ENCODE results near the gene TMPRSS7.
"Not testable (repeated sequence)": the region's sequence is repeated elsewhere in the genome, so short reads cannot be mapped to it uniquely, and the experiment has no call there.

TMPRSS7 gene

GRCh38 chr3:112012205-112012992 lies 22.1 kb upstream of the TMPRSS7 start:
- DNase-seq, result no peak

DNA sequence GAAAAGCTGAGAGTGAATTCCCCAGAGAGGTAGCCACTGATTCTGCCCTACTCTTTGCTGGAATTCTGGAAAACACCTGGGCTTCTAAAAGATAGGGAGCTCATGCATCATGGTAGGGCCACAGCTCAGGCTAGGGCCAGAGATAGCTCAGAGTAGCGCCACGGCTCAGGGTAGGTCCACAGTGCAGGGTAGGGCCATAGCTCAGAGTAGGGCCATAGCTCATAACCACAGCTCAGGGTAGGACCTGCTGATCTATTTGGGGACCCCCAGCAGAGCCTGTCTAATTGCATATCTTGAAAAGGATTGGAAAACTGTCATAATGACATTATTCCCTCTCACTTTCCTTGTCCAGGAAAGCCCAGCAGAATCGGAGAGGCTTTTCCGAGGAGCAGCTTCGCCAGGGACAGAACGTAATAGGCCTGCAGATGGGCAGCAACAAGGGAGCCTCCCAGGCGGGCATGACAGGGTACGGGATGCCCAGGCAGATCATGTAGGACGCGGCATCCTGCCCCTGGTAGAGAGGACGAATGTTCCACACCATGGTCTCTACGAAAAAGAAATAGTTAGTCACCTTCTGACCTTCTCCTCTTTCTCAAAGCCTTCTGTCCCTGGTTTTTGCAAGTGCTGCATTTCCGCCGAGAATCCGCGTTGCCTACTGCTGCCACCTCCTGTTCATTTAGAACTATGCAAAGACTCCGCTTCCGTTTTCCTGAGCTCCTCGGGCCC lies 21.3 kb upstream of the TMPRSS7 start:
- DNase-seq, result no peak

GRCh38 chr3:112013784-112014143 lies 20.8 kb upstream of the TMPRSS7 start:
- no peak for DNase-seq

DNA sequence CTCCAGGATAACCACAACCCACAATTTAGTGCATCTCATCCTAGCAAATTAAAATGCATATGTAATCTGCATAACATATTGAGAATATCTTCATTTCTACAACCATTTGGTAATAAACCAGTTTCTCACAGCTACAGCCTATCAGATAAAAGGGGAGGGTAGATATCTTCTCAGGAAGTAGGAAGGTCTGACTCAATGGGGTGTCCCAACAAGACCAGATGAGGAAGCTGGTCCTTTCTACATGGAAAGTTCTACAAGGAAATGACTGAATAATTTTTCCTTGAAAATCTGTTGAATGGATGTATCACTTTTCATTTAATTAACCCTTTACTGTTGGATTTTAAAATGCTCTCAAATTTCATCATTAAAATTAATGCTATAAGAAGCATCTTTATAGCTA lies 17.4 kb upstream of the TMPRSS7 start:
- no peak for DNase-seq

DNA sequence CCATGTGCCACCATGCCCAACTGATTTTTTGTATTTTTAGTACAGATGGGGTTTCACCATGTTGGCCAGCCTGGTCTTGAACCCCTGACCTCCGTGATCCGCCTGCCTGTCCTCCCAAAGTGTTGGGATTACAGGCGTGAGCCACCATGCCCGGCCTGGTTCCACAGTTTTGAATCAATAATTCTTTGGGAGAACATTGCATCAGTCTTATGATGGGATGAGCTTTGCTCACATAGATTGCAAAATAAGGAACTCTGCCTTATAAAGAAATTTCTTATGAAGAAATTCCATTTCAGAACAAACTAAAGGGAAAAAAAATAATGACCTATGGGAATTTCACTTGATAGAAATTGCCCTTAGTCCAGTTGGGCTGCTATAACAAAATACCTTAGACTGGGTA lies 15.8 kb upstream of the TMPRSS7 start:
- DNase-seq, result no peak

- no peak for DNase-seq
Observed at GRCh38 chr3:112019716-112020115, 14.8 kb upstream of the TMPRSS7 start.

GRCh38 chr3:112020674-112021085 lies 13.9 kb upstream of the TMPRSS7 start:
- DNase-seq, result no peak

GRCh38 chr3:112027142-112027541 lies 7.4 kb upstream of the TMPRSS7 start:
- DNase-seq, result no peak

- DNase-seq, result no peak
Observed at GRCh38 chr3:112027826-112028225, 6.7 kb upstream of the TMPRSS7 start.

GRCh38 chr3:112030901-112031300 lies 3.6 kb upstream of the TMPRSS7 start:
- no peak for DNase-seq

DNA sequence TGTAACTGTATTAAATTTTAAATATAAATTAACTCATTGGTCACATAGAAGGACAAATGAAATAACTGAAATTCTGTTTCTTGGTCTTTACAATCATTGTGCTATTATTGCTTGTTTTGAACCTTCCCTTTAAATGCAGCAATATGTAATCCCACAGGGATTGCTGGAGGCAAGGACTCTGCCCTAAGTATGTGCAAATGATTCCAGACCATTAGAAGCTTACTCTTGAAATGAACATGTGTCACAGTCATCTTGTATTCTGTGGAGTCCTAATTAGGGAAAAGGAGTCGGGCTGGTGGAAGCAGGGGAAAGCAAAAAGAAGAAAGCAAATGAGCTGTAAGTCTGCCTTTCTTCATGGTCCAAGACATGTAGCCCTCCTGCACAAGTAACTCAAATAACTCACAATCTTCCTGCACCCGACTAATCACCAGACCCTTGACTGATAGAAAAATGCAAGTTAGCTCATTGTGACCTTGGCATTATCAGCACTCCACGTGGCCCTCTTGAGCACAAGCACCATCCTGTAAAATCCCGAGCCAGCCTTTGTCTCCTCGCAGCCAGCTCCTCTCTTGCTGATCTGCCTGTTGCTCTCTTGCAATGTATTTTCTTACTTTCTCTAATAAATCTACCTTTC lies 2.3 kb upstream of the TMPRSS7 start:
- DNase-seq, result no peak

GRCh38 chr3:112035241-112035640 lies 705 bp downstream of the TMPRSS7 start:
- no peak for DNase-seq

GRCh38 chr3:112037194-112037593 lies 2.7 kb downstream of the TMPRSS7 start:
- DNase-seq, result not testable (repeated sequence)

DNA sequence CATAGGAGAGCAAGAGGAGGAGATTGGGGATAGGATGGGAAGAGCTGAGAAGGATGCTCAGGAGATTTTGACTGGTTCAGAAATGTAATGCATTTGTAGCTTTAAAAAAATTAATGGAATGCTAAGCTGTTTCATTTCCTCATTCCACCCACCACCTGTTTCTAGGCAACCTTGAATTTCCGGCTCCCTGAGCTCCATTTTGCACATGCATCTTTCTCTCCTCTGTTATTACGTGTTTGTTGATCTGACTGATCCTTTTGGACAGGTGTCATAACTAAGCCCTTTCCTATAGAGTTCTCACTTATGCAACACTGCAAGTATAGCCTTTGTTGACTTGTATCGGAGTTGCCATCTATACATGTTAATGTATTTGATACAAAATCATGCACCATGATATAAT lies 4.3 kb downstream of the TMPRSS7 start:
- no peak for DNase-seq

DNA sequence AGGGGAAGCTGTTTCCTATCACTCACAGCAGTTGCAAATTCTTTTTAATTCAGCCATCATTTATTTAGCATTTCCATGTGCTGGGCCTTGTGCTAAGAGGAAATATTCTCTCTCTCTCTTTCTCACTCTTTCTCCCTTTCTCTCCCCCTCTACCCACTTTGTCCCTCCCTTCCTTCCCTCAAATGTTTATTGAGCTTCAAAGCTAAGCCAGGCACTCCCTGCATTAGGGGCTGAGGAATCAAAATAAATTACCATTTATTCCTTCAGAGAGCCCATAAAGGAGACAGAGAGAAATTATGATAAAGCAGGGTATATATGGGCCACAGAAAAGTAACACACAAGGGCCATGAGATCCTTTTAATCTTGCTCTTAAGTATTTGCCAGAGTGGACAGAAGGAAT lies 6.8 kb downstream of the TMPRSS7 start:
- no peak for DNase-seq

DNA sequence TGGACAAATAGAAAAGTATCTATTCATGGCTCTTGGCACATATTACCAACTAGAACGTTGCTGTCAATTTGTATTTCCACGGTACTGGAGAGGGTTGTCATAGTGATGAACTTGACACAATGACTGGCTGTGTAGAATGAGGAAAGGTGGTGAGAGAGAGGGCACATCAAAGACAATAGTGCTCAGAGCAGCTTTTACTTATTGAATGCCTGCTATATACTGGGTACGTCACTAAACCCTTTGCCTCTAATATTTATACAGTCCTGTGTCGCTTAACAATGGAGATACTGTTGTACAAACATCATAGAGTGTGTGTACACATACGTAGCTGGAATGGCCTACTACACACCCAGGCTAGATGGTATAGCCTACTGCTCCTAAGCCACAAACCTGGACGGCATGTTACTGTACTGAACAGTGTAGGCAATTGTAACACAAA lies 8.3 kb downstream of the TMPRSS7 start:
- DNase-seq, result no peak

DNA sequence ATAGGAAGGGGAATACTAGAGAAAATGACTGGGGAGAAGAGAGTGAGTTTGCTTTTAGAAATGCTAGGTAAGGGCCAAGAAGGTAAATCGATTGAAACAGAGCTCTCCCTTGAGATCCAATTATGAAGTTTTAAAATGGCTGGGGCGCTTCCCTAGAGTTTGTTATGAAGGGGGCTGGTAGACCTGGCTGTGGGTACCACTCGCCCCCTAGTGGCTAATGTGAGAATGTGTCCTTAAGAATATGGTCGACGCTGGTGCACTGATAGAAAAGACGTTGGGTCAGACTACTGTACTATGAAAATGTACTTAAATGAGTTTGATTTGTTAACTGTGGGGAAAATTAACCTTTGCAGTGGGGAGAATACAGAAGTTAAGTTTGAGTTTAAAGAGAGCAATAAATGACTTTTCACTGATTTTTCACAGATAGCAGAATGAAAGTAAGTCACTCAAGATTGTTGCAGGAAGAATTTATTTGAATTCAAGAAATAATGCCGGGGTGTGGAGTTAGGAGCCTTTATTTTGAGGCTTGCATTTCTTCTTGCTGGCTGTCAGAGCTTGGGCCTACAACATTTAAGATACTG lies 9.2 kb downstream of the TMPRSS7 start:
- no peak for DNase-seq

DNA sequence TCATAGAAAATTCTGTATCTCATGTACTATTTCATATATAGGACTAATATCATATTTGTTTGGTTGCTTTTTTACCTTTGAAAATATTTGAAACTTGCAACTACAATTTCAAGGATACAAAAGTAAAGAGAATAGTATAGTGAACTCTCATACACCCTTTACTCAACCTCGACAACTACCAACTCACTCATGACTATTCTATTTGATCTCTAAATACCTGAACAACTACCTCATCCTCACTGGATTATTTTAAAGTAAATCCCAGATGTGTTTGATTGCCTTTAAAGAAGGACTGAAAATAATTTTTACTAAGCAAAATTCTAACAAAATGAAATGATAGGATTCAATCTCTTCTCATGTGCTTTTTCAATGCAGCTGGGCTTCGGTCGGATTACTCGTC lies 12.1 kb downstream of the TMPRSS7 start:
- no peak for DNase-seq

DNA sequence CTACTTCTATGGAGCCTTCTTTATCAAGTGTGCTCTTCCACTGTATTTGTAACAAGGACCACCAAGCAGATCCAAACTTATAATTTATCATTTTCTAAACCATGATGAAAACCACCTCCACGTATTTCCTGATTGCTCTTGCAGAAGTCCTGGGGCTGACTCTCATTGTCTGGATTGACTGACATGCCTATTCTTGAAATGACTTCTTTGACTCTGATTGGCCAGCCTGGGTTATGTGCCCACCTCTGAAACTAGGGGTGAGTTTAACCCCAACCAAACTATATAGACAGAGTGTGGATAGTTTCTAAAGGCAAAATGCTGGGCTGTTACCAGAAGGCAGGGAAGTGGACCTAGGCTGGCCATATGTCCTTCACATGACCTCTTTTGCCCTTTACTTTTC lies 12.7 kb downstream of the TMPRSS7 start:
- no peak for DNase-seq

DNA sequence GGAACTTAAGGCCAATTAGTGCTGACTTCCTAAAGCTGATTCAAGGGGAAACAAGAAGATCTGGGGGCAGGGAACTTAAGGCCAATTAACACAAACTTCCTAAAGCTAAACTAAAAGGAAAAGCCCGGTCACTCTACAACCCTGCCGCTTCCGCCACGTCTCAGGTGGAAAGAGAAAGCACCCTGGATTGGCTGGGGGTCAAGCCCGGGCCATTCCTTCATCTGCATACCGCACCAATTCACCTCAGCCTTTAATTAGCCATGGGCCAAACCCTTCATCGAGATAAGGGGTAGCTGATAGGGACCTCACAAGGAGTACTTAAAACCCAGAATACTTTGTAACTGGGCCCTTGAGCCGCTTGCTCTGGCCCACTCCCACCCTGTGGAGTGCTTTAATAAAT lies 14.4 kb downstream of the TMPRSS7 start:
- no peak for DNase-seq

DNA sequence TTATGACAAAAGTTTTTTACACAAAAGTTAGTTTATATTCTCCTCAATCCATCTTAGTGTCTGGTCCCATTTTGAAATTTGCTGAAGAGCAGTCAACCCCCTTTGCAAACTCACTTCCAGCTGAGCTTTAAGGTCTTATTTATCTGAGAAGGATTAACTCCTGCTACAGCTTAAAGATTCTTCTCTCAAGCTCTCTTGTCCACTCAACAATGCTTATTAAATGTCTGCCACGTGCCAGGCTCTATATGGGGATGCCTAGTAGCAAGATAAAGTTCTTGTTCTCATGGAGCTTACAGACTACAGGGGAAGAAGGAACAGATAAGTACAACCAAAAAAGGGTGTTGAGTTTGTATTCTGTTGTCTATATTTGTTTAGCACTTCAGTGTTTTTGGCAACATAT lies 18.7 kb downstream of the TMPRSS7 start:
- no peak for DNase-seq

GRCh38 chr3:112056451-112056929 lies 22.0 kb downstream of the TMPRSS7 start:
- DNase-seq, result no peak

- no peak for DNase-seq
Observed at GRCh38 chr3:112059497-112059896, 25.0 kb downstream of the TMPRSS7 start.

DNA sequence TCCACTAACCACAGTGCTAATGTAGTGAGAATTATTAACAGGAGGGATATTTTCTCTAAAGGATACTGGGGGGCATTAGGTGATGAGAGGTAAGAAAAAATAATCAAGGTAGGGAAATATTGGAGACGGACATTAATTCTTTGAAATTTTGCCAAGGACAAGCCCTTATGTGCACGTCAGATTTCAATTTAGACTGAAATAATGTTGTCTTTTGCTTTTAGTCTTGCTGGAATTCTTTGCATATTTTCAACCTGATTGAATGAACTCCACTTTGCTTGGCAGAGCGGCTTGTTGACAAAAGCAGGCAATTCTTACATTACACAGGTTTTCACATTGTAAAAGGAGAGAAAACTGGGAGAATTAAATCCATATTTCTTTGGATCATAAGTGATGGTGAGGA lies 26.6 kb downstream of the TMPRSS7 start:
- no peak for DNase-seq

Measured in SIG-M5 (cell line).